Measurements from ENCODE around the gene HIPK2. TPM values are rescaled to one million over a fixed set of nuclear protein-coding genes. Genes with fewer than 3 reads are reported as not detected.

HIPK2 gene
- total and polyA plus RNA-seq, 2 experiments from 2014 or later, result 18.2 to 22.9 TPM

DNA sequence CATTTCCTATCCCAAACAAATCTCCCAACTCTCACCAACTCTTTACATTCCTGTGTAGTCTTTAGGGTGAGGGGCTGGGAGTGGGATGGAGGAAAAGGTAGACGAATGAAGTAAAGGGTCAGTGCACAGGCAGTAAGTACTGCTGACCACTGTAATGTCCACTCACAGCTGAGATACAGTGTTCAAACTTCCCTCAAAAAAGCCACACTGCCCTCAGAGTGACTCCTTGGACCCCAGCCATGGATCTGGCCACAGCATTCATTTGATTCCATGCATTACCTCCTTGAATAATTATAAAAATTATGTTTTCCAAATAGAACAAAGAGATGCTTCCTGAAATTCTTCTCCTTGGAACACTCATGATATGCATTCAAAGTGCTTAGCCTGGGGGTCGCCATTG, 19.8 kb upstream of the HIPK2 start:
- Histone ChIP-seq H3K27me3 (no peaks in the 10 kb centered on the region), H3K9me2 (replicated peaks; ENCODE audit: insufficient read depth) (no peaks in the 10 kb centered on the region), H3K4me2 (no peak overlapping the region), H3K4me1 (ENCODE audit: insufficient read depth) (no peaks in the 10 kb centered on the region), H3K36me3 (replicated peaks; ENCODE audit: insufficient read depth, low read depth) (no peaks in the 10 kb centered on the region), H4K20me1 (ENCODE audit: insufficient read depth, poor library complexity, severe bottlenecking) (peaks cover 3% of the 10 kb centered on the region), H3K79me2 (no peaks in the 10 kb centered on the region), H3K9me3 (ENCODE audit: low read depth) (no peaks in the 10 kb centered on the region), H2AFZ (no peak overlapping the region), H3K4me3 (no peak overlapping the region), H3K27ac (no peak overlapping the region)
- TF ChIP-seq, protein P1, sequence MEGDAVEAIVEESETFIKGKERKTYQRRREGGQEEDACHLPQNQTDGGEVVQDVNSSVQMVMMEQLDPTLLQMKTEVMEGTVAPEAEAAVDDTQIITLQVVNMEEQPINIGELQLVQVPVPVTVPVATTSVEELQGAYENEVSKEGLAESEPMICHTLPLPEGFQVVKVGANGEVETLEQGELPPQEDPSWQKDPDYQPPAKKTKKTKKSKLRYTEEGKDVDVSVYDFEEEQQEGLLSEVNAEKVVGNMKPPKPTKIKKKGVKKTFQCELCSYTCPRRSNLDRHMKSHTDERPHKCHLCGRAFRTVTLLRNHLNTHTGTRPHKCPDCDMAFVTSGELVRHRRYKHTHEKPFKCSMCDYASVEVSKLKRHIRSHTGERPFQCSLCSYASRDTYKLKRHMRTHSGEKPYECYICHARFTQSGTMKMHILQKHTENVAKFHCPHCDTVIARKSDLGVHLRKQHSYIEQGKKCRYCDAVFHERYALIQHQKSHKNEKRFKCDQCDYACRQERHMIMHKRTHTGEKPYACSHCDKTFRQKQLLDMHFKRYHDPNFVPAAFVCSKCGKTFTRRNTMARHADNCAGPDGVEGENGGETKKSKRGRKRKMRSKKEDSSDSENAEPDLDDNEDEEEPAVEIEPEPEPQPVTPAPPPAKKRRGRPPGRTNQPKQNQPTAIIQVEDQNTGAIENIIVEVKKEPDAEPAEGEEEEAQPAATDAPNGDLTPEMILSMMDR (IDR thresholded peaks at IDR 0.05; ENCODE audit: poor library complexity), result no peak
- TF ChIP-seq EZH2 (IDR thresholded peaks at IDR 0.05; ENCODE audit: borderline replicate concordance) (no peak), EZH2phosphoT487 (IDR thresholded peaks at IDR 0.05; ENCODE audit: low read depth, severe bottlenecking, unreplicated experiment) (no peak)
- WGBS (ENCODE audit: low lambda C conversion rate, missing lambda C conversion rate), result 80% methylated on average over 2 of the region's 2 CpGs
- no peak for DNase-seq (ENCODE audit: low spot score)

DNA sequence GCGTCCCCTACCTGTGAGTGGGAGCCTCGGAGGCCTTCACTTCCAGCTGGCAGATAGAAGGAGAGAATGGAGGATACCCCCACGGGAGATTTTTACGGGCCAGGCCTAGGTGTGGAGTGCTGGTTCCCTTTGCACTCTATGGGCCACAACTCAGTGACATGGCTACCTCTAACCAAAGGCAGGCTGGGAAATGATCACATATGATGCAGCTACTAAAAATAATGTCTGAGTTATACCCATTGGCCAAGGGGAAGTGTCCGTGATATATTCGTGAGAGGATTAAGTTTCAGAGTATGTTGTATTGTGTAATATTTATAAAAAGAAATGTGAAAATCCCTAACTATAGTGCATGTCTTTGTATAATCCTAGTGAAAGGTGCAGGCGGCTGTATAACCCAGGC, 13.5 kb upstream of the HIPK2 start:
- Histone ChIP-seq H3K4me2 (no peak overlapping the region), H3K4me1 (ENCODE audit: insufficient read depth) (no peaks in the 10 kb centered on the region), H3K79me2 (no peaks in the 10 kb centered on the region), H3K9me2 (replicated peaks; ENCODE audit: insufficient read depth) (no peaks in the 10 kb centered on the region), H3K36me3 (replicated peaks; ENCODE audit: insufficient read depth, low read depth) (no peaks in the 10 kb centered on the region), H3K9me3 (ENCODE audit: low read depth) (no peaks in the 10 kb centered on the region), H4K20me1 (ENCODE audit: insufficient read depth, poor library complexity, severe bottlenecking) (no peaks in the 10 kb centered on the region), H3K4me3 (no peak overlapping the region), H2AFZ (no peak overlapping the region), H3K27ac (no peak overlapping the region), H3K27me3 (no peaks in the 10 kb centered on the region)
- WGBS (ENCODE audit: low lambda C conversion rate, missing lambda C conversion rate), result 88% methylated on average over 7 of the region's 7 CpGs
- TF ChIP-seq EZH2phosphoT487 (IDR thresholded peaks at IDR 0.05; ENCODE audit: low read depth, severe bottlenecking, unreplicated experiment) (no peak), EZH2 (IDR thresholded peaks at IDR 0.05; ENCODE audit: borderline replicate concordance) (no peak)
- TF ChIP-seq, protein P1 (IDR thresholded peaks at IDR 0.05; ENCODE audit: poor library complexity), result no peak
- no peak for DNase-seq (ENCODE audit: low spot score)

DNA sequence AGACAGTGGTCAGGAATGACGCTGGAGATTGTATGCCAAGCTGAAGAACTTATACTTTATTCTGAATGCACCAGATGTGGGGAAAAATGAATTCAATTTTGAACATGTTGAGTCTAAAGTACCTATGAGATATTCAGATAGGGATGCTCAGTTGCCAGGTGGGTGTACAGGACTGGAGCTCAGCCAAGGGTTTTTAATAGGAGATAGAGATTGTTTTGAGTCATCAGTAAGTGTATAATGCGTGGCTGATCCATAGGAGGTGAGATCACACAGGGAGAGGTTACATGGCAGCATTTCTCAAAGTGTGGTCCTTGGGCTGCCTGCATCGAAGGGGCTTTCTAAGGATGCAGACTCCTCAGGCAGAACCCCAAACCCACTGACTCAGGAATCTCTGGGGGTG, 6.8 kb upstream of the HIPK2 start:
- no peaks in the 10 kb centered on the region for H4K20me1 ChIP-seq (ENCODE audit: insufficient read depth, poor library complexity, severe bottlenecking)
- no peaks in the 10 kb centered on the region for H3K4me1 ChIP-seq (ENCODE audit: insufficient read depth)
- TF ChIP-seq, protein P1 (IDR thresholded peaks at IDR 0.05; ENCODE audit: poor library complexity), result no peak
- TF ChIP-seq EZH2 (IDR thresholded peaks at IDR 0.05; ENCODE audit: borderline replicate concordance) (no peak), EZH2phosphoT487 (IDR thresholded peaks at IDR 0.05; ENCODE audit: low read depth, severe bottlenecking, unreplicated experiment) (no peak)
- H3K79me2 ChIP-seq, result peaks cover 3% of the 10 kb centered on the region
- 87% methylated on average over 3 of the region's 3 CpGs for WGBS (ENCODE audit: low lambda C conversion rate, missing lambda C conversion rate)
- H3K4me2 ChIP-seq, result no peak overlapping the region
- H3K9me2 ChIP-seq (replicated peaks; ENCODE audit: insufficient read depth), result no peaks in the 10 kb centered on the region
- no peak overlapping the region for H3K4me3 ChIP-seq
- H3K27ac ChIP-seq, result no peak overlapping the region
- H3K27me3 ChIP-seq, result no peaks in the 10 kb centered on the region
- H2AFZ ChIP-seq, result no peak overlapping the region
- H3K9me3 ChIP-seq (ENCODE audit: low read depth), result no peaks in the 10 kb centered on the region
- no peaks in the 10 kb centered on the region for H3K36me3 ChIP-seq (replicated peaks; ENCODE audit: insufficient read depth, low read depth)
- no peak for DNase-seq (ENCODE audit: low spot score)

Data from hepatocyte (in vitro differentiated cells).